Ishikawa (cell line): ENCODE data around the gene FBXO17.

Experiments
- CEBPB ChIP-seq: IDR thresholded peaks from 2 replicates; pipeline ENCODE4 v1.6.1; 2012
- CREB1 ChIP-seq: IDR thresholded peaks from 2 replicates; pipeline ENCODE4 v1.6.1; 2012; ENCODE audit warnings: low read depth
- EGR1 ChIP-seq: IDR thresholded peaks from 2 replicates; pipeline ENCODE4 v1.6.1; 2012
- EP300 ChIP-seq: IDR thresholded peaks from 2 replicates; pipeline ENCODE4 v1.6.1; 2012; ENCODE audit warnings: borderline replicate concordance
- FOXM1 ChIP-seq: IDR thresholded peaks from 2 replicates; pipeline ENCODE4 v1.6.1; 2012; ENCODE audit warnings: low read depth, borderline replicate concordance
- NFIC ChIP-seq: IDR thresholded peaks from 2 replicates; pipeline ENCODE4 v1.6.1; 2012
- RAD21 ChIP-seq: IDR thresholded peaks from 2 replicates; pipeline ENCODE4 v1.6.1; 2012; ENCODE audit warnings: low read depth
- TAF1 ChIP-seq: IDR thresholded peaks from 2 replicates; pipeline ENCODE4 v1.6.1; 2012; ENCODE audit warnings: low read depth, mild to moderate bottlenecking
- TCF12 ChIP-seq: IDR thresholded peaks from 2 replicates; pipeline ENCODE4 v1.6.1; 2012; ENCODE audit warnings: low read depth
- TEAD4 ChIP-seq: IDR thresholded peaks from 2 replicates; pipeline ENCODE4 v1.6.1; 2012
- YY1 ChIP-seq: IDR thresholded peaks from 2 replicates; pipeline ENCODE4 v1.6.1; 2012; ENCODE audit warnings: low read depth
- ZBTB7A ChIP-seq: IDR thresholded peaks from 2 replicates; pipeline ENCODE4 v1.6.1; 2012; ENCODE audit warnings: low read depth
- TF ChIP-seq, protein P1 (sequence below): IDR thresholded peaks from 2 replicates; pipeline ENCODE4 v1.6.1; 2012; ENCODE audit warnings: low read depth, mild to moderate bottlenecking
- TF ChIP-seq, protein P2 (sequence below): IDR thresholded peaks from 2 replicates; pipeline ENCODE4 v1.6.1; 2012
- TF ChIP-seq, protein P3 (sequence below): IDR thresholded peaks from 2 replicates; pipeline ENCODE4 v1.6.1; 2012

FBXO17 gene

DNA sequence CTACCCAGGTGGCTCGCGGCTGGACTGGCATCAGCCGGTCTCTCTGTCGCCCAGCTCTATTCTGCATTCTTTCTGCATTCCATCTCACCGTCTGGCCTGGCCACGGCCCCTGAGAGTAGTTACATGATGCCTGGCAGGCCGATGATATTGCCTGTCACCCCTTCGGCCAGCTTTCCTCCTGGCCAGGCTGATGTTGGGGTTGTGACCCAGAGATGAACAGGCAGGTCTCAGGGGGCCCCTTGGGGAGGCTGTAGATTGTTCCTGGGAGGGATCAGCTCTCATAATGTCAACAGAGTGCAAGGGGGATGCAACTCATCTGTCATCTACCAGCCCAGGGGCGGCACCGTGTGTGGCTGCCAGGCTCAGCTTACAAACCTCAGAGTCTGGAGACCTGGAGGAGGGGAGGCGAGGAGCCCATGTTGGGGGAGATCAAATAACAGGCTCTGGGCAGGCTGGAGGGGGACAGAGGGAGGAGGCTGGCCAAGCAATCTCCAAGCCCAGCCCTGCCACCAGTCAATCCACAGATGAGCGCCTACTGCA is 13.6 kb upstream of the FBXO17 start:
- TF ChIP-seq FOXM1 (no peak), CREB1 (no peak), CEBPB (no peak), TCF12 (peak; percentile 55; the same call in 1 of the 2 replicates), NFIC (no peak), TEAD4 (peak; percentile 86), ZBTB7A (no peak), TAF1 (no peak), EP300 (no peak)
- TF ChIP-seq, protein P1, sequence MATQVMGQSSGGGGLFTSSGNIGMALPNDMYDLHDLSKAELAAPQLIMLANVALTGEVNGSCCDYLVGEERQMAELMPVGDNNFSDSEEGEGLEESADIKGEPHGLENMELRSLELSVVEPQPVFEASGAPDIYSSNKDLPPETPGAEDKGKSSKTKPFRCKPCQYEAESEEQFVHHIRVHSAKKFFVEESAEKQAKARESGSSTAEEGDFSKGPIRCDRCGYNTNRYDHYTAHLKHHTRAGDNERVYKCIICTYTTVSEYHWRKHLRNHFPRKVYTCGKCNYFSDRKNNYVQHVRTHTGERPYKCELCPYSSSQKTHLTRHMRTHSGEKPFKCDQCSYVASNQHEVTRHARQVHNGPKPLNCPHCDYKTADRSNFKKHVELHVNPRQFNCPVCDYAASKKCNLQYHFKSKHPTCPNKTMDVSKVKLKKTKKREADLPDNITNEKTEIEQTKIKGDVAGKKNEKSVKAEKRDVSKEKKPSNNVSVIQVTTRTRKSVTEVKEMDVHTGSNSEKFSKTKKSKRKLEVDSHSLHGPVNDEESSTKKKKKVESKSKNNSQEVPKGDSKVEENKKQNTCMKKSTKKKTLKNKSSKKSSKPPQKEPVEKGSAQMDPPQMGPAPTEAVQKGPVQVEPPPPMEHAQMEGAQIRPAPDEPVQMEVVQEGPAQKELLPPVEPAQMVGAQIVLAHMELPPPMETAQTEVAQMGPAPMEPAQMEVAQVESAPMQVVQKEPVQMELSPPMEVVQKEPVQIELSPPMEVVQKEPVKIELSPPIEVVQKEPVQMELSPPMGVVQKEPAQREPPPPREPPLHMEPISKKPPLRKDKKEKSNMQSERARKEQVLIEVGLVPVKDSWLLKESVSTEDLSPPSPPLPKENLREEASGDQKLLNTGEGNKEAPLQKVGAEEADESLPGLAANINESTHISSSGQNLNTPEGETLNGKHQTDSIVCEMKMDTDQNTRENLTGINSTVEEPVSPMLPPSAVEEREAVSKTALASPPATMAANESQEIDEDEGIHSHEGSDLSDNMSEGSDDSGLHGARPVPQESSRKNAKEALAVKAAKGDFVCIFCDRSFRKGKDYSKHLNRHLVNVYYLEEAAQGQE = no peak
- TF ChIP-seq, protein P2, sequence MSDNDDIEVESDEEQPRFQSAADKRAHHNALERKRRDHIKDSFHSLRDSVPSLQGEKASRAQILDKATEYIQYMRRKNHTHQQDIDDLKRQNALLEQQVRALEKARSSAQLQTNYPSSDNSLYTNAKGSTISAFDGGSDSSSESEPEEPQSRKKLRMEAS = peak; percentile 56
- TF ChIP-seq, protein P3, sequence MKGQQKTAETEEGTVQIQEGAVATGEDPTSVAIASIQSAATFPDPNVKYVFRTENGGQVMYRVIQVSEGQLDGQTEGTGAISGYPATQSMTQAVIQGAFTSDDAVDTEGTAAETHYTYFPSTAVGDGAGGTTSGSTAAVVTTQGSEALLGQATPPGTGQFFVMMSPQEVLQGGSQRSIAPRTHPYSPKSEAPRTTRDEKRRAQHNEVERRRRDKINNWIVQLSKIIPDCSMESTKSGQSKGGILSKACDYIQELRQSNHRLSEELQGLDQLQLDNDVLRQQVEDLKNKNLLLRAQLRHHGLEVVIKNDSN = no peak

DNA sequence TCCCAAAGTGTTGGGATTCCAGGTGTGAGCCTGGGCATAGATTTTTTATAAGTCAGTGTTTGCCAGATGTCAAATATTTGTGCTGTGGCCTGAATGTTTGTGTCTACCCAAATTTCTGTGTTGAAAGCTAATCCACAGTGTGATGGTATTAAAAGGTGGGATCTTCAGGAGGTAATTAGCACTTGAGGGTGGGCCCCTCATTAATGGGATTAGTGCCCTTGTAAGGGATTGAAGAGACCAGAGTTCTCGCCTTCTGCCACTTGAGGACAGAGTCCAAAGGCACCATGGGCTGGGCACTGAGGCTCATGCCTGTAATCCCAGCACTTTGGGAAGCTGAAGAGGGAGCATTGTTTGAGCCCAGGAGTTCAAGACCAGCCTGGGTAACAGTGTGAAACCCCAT is 9.7 kb upstream of the FBXO17 start:
- TF ChIP-seq EGR1 (no peak), RAD21 (no peak), TCF12 (no peak), CEBPB (no peak), EP300 (no peak), YY1 (no peak), CREB1 (no peak), NFIC (no peak), ZBTB7A (no peak), TEAD4 (no peak), TAF1 (no peak)
- TF ChIP-seq, protein P2 = no peak
- TF ChIP-seq, protein P1 = no peak
- TF ChIP-seq, protein P3 = no peak

DNA sequence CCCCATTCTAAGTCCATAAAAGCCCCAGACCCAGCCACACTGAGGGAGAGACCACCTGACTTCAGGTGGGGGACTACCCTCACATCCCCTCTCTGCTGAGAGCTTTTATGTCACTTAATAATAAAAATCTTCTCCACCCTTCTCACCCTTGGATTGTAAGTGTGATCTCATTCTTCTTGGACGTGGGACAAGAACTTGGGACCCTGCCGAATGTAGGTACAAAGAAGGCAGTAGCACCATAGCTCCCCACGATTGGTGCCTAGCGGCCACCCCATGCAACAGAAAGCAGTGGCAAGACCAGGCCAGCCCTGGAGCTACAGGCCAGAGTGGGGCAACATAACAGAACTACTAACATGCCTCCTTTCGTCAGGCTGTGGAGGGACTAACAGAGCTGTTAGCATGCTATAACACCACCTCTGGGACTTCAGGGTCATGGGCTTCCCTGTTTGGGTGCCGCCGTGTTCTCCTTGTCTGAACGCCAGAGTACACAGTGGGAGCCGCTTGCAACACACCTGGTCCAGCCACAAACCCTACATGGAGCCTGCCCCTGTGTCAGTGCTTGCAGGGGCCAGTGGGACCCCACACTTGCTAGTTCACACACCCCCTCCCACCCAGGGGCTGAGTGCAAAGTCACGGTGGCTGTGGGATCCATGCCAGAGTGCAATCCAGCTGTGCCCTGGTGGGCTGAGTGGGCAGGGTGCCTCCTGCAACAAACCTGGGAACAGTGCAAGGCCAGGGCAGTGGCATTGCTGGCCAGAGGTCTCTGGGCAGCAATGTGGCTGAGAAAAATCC is 5.2 kb upstream of the FBXO17 start:
- TF ChIP-seq FOXM1 (no peak), EGR1 (no peak), CEBPB (no peak), TAF1 (no peak), RAD21 (no peak), CREB1 (no peak)
- TF ChIP-seq, protein P3 = no peak

DNA sequence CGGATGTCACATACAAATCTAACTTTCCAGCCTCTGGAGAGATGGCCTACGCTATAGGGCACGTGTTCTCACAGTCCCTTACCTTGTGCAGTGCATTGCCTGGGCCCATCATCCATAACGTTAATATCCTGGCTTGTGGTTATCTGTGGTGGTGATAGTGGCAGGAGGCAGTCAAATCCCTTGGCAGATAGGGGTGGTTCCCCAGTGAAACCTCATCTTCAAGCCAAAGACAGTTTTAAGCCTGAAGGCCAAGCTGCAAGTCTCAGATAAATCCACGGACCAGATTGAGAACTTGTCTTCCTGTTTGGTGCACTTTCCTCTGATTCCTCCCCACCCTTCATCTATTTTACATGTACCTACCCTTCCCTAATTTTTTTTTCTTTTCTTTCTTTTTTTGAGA is 4.3 kb upstream of the FBXO17 start:
- TF ChIP-seq RAD21 (no peak), YY1 (no peak), CREB1 (no peak), ZBTB7A (no peak), EP300 (no peak), NFIC (no peak), EGR1 (no peak), TAF1 (no peak), FOXM1 (no peak), CEBPB (no peak)
- TF ChIP-seq, protein P3 = no peak

DNA sequence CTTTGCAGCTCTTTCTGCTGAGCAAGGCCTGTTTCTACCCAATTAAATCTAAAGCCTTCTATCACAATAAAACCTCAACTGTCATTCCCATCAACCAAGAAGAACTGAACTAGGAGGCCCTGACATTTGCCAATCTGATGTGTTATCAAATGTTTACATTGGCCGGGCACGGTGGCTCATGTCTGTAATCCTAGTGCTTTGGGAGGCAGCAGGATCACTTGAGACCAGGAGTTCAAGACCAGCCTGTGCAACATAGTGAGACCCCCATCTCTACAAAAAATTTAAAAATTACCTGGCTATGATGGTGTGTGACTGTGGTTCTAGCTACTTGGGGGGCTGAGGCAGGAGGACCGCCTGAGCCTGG is 2.8 kb upstream of the FBXO17 start:
- no peak for TF ChIP-seq CREB1
- no peak for TF ChIP-seq TCF12
